GM23248 (cell line): ENCODE measurements around the gene MACF1.

ENCODE experiments used
- EZH2 ChIP-seq: fragments of 200-600 bp; sonication (generic); IDR thresholded peaks from 2 replicates; pipeline ENCODE4 v1.6.1; 2018; ENCODE audit warnings: antibody characterized with exemption, mild to moderate bottlenecking; ENCODE audit not compliant: insufficient read depth, poor library complexity, severe bottlenecking
- EZH2phosphoT487 ChIP-seq: fragments of 200-600 bp; sonication (generic); IDR thresholded peaks from 2 replicates; pipeline ENCODE4 v1.6.1; 2018; ENCODE audit warnings: antibody characterized with exemption, moderate library complexity, mild to moderate bottlenecking, low read depth; ENCODE audit not compliant: insufficient read depth

DNA sequence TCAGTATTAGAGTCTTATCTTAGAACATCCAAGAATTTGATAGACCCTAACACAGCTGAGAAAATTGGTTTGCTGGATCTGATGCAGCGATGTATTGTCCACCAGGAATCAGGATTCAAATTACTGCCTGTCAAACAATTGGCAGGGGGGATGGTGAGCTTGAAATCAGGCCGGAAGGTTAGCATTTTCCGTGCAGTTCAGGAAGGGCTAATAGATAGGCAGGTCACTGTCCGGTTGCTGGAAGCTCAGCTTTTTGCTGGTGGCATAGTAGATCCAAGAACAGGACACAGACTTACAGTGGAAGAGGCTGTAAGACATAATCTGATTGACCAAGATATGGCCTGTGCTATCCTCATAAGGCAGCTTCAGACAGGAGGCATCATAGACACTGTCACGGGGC is 127.2 kb downstream of the MACF1 start:
- TF ChIP-seq EZH2phosphoT487 (no peak), EZH2 (no peak)
